PC-9 (cell line): Measurements from ENCODE around the gene TRIB2. TPM values are rescaled to one million over a fixed set of nuclear protein-coding genes. Genes with fewer than 3 reads are reported as not detected.

Experiments used
- BruUV-seq: library from RNA; stranded (reverse); fragments of 400-500 nt; replicated peaks from 2 replicates; lab custom pipeline; 2021; lab: Mats Ljungman, UMichigan
- CTCF ChIA-PET: fragments of 300-600 bp; sonication (Branson Sonifier 250); formaldehyde crosslinking; loops from one replicate; lab custom pipeline; 2022; ENCODE audit warnings: antibody characterized with exemption; lab: Charles Lee
- POLR2A ChIA-PET: fragments of 300-600 bp; sonication (Branson Sonifier 250); formaldehyde crosslinking; loops from one replicate; lab custom pipeline; 2022; ENCODE audit warnings: antibody characterized with exemption; ENCODE audit not compliant: unreplicated experiment; lab: Charles Lee
- DNase-seq, 2 experiments: peaks; one replicate each; pipeline versions ENCODE4 v3.0.0 to v3.0.0-alpha.2; 2015 to 2022; ENCODE audit warnings: mixed read lengths in 1 of 2
- H2AFZ ChIP-seq: fragments of 200-600 bp; sonication (generic); 2 replicates; pipeline ENCODE4 v1.8.1; 2017; ENCODE audit warnings: antibody characterized with exemption
- H3F3A ChIP-seq: fragments of 200-600 bp; sonication (generic); 2 replicates; pipeline ENCODE4 v1.8.1; 2017; ENCODE audit warnings: antibody characterized with exemption, mild to moderate bottlenecking, low read depth; ENCODE audit not compliant: insufficient read depth
- H3K27ac ChIP-seq: fragments of 200-600 bp; sonication (generic); 2 replicates; pipeline ENCODE4 v1.6.1; 2016; ENCODE audit warnings: mixed run types
- H3K27me3 ChIP-seq: fragments of 200-600 bp; sonication (generic); 2 replicates; pipeline ENCODE4 v1.6.1; 2016; ENCODE audit warnings: low read depth, mixed run types; ENCODE audit not compliant: insufficient read depth
- H3K36me3 ChIP-seq: fragments of 200-600 bp; sonication (generic); 2 replicates; pipeline ENCODE4 v1.6.1; 2016; ENCODE audit warnings: low read depth, mixed run types
- H3K4me1 ChIP-seq: fragments of 200-600 bp; sonication (generic); replicated peaks from 2 replicates; pipeline ENCODE4 v1.6.1; 2016; ENCODE audit warnings: mixed run types; ENCODE audit not compliant: insufficient read depth
- H3K4me2 ChIP-seq: fragments of 200-600 bp; sonication (generic); 2 replicates; pipeline ENCODE4 v1.6.1; 2017; ENCODE audit warnings: mixed run types
- H3K4me3 ChIP-seq: fragments of 200-600 bp; sonication (generic); 2 replicates; pipeline ENCODE4 v1.6.1; 2016; ENCODE audit warnings: mixed run types
- H3K79me2 ChIP-seq: fragments of 200-600 bp; sonication (generic); 2 replicates; pipeline ENCODE4 v1.6.1; 2017; ENCODE audit warnings: low read depth, mixed run types
- H3K9me2 ChIP-seq: fragments of 200-600 bp; sonication (generic); 2 replicates; pipeline ENCODE4 v1.8.1; 2017; ENCODE audit warnings: mild to moderate bottlenecking; ENCODE audit not compliant: insufficient read depth
- H3K9me3 ChIP-seq: fragments of 200-600 bp; sonication (generic); 2 replicates; pipeline ENCODE4 v1.8.1; 2016; ENCODE audit warnings: low read depth; ENCODE audit not compliant: insufficient read depth
- H4K20me1 ChIP-seq: fragments of 200-600 bp; sonication (generic); 2 replicates; pipeline ENCODE4 v1.8.1; 2017; ENCODE audit not compliant: insufficient read depth
- CTCF ChIP-seq: fragments of 200-600 bp; sonication (generic); conservative IDR thresholded peaks from 2 replicates; pipeline ENCODE4 v1.6.1; 2017; ENCODE audit warnings: mixed run types, antibody characterized with exemption, mild to moderate bottlenecking, moderate library complexity
- EZH2 ChIP-seq: fragments of 200-600 bp; sonication (generic); IDR thresholded peaks from 2 replicates; pipeline ENCODE4 v1.8.0; 2017; ENCODE audit warnings: antibody characterized with exemption, low read depth
- intact Hi-C: fragments of 100-400 bp; cut with micrococcal nuclease; formaldehyde crosslinking; loops from one replicate; pipeline ENCODE4 v1.10.0; 2022; ENCODE audit not compliant: unreplicated experiment
- total RNA-seq: library from RNA; stranded (reverse); gene quantifications from 2 replicates; pipeline ENCODE4 v1.2.3, GENCODE V29; 2021

Gene TRIB2
- total RNA-seq, 1 experiment from 2014 or later: 18.9 TPM

- Histone ChIP-seq H3K9me3 (no peaks in the 10 kb centered on the region), H3K27me3 (no peaks in the 10 kb centered on the region), H3K27ac (no peak overlapping the region), H3K36me3 (no peaks in the 10 kb centered on the region), H4K20me1 (no peaks in the 10 kb centered on the region), H3K4me1 (no peaks in the 10 kb centered on the region), H3K4me2 (no peak overlapping the region), H3K79me2 (no peaks in the 10 kb centered on the region), H2AFZ (no peak overlapping the region), H3K9me2 (no peaks in the 10 kb centered on the region; the same call in 1 of the 2 replicates), H3K4me3 (no peak overlapping the region), H3F3A (no peaks in the 10 kb centered on the region)
- no TSS peak for BruUV-seq
- no peak for DNase-seq
- TF ChIP-seq CTCF (no peak), EZH2 (no peak)
- CTCF ChIA-PET: no interaction called here
- POLR2A ChIA-PET: no interaction called here
- intact Hi-C loops: no loop called here
Measured at GRCh38 chr2:12771154-12771553, 54.4 kb downstream of the TRIB2 start.

GRCh38 chr2:12773586-12774394 lies 57.1 kb downstream of the TRIB2 start:
- H2AFZ ChIP-seq: no peak overlapping the region
- H3K79me2 ChIP-seq: no peaks in the 10 kb centered on the region
- BruUV-seq: no TSS peak
- no peaks in the 10 kb centered on the region for H4K20me1 ChIP-seq
- DNase-seq: no peak
- H3K27ac ChIP-seq: no peak overlapping the region
- TF ChIP-seq CTCF: no peak
- no peak for TF ChIP-seq EZH2
- no peaks in the 10 kb centered on the region for H3K36me3 ChIP-seq
- H3K4me3 ChIP-seq: no peak overlapping the region
- no peaks in the 10 kb centered on the region; the same call in 1 of the 2 replicates for H3K9me2 ChIP-seq
- H3F3A ChIP-seq: no peaks in the 10 kb centered on the region
- no peaks in the 10 kb centered on the region for H3K27me3 ChIP-seq
- H3K4me2 ChIP-seq: no peak overlapping the region
- ChIA-PET POLR2A (interaction anchor here (0.6 kb wide), 1 partner anchor 53 kb away, joined by 3 read pairs; no protein-coding TSS in a partner anchor), CTCF (no interaction called here)
- H3K4me1 ChIP-seq: no peaks in the 10 kb centered on the region
- intact Hi-C loops: no loop called here
- no peaks in the 10 kb centered on the region for H3K9me3 ChIP-seq

DNA sequence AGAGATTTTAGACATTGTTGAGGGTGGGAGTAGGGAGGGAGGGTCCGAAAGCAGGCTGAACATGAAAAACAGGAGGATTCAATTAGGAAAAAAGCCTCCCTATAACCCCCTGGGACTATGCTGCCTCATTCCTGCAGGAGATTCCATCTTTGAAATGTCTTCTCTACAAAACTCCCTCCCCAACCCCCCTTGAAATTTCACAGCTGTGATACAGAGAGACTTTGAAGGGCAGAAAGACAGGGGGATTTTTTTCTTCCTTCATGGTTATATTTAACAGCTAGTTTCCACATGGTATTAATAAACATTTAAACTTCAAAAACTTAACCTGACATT lies 57.6 kb downstream of the TRIB2 start:
- no peaks in the 10 kb centered on the region for H3K36me3 ChIP-seq
- POLR2A ChIA-PET: interaction anchor here (0.6 kb wide), 1 partner anchor 53 kb away, joined by 3 read pairs; no protein-coding TSS in a partner anchor

More for the DNA sequence above, 57.6 kb downstream of the TRIB2 start:
- Histone ChIP-seq H3K4me1 (no peaks in the 10 kb centered on the region), H2AFZ (no peak overlapping the region), H3F3A (no peaks in the 10 kb centered on the region), H3K9me3 (no peaks in the 10 kb centered on the region), H3K27ac (no peak overlapping the region), H3K4me3 (no peak overlapping the region), H3K4me2 (no peak overlapping the region), H3K9me2 (no peaks in the 10 kb centered on the region; the same call in 1 of the 2 replicates), H3K79me2 (no peaks in the 10 kb centered on the region), H3K27me3 (no peaks in the 10 kb centered on the region), H4K20me1 (no peaks in the 10 kb centered on the region)
- CTCF ChIA-PET: no interaction called here
- TF ChIP-seq CTCF (no peak), EZH2 (no peak)
- BruUV-seq: no TSS peak
- no peak for DNase-seq
- intact Hi-C loops: no loop called here
